Left forelimb (tissue), 1 donor: Measurements from ENCODE around the gene PRAC1.

Source experiments
- DNase-seq: peaks from one replicate; pipeline ENCODE4 v3.0.0-alpha.2; 2018; ENCODE audit warnings: low spot score

The PRAC1 gene

GRCh38 chr17:48704361-48705248 lies 17.7 kb downstream of the PRAC1 start:
- DNase-seq, result no peak

DNA sequence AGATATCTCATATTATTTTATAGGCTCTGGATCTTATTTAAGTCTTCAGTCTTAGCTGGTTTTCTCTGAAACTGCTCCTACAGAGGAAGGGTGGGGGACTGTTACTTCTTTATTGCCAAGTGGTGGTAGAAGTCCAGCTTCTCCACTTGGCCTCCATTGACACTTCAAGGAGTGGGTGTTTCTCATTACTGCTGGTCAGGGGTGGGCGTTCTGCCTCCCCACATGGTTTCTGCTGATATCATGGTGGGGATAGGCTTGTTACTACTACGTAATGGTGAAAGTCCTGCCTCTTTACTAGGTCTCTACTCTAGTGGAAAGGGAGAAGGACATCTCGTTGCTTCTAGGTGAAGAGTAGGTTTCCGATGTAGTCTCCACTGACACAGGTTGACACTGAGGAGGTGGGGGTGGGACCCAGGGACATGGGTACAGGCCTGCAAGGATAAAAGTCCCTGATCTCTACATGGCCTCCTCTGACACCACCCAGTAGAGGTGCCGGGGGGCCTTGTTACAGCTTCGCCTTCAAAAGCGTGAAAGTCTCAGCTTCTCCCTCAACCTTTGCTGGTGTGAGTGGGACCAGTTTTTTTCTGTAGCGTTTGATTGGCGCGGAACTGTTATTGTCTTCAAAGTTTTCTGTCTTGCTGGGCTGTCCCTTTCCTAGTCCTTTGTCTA lies 20.3 kb downstream of the PRAC1 start:
- DNase-seq, result no peak

- no peak for DNase-seq
Measured at GRCh38 chr17:48693178-48693577, 29.1 kb downstream of the PRAC1 start.

DNA sequence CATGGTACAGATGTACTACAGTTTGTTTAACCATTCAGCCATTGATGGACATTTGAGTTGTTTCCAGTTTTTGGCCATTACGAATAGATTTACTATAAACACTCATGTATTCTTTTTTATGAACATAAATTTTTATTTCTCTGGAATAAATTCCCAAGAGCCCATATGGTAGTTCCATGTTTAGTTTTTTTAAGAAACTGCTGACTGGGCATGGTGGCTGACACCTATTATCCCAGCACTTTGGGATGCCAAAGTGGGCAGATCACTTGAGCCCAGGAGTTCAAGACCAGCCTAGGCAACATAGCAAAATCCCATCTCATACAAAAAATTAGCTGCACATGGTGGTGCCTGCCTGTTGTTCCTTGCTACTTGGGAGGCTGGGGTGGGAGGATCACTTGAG lies 30.3 kb downstream of the PRAC1 start:
- DNase-seq, result no peak

- DNase-seq, result no peak
Measured at GRCh38 chr17:48690655-48691054, 31.7 kb downstream of the PRAC1 start.

- no peak for DNase-seq
Measured at GRCh38 chr17:48681609-48682008, 40.7 kb downstream of the PRAC1 start.

DNA sequence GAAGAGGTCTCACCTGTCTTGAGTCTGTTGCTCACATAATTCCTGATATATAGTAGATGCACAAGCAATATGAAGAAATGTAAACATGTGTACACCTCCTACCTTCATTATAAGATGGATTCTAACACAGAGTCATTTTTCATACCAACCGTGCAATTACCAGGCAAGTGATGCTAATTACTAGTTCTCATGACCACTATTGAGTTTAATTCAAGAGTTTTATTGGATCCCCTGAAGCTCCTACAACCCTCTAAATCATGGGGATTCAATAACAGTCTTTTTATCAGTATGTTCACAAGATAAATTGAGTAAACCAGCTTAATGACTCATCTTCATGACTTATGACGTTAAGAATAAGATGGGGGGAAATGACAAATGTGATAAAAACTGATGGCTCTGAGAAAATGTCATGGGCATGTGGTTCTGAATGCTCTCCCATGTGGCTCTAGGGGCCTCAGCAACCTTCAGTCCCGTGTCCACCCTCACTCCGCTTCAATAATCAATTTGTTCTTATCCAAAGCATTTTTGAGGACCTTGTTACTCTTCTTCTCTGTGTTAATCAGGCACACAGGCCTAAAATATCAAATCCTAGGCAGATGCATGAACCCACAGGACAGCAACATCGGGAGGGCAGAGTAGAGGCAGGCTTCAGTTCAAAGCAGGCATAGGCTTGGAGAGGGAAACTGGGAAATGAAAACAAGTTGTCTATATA lies 42.8 kb downstream of the PRAC1 start:
- no peak for DNase-seq

DNA sequence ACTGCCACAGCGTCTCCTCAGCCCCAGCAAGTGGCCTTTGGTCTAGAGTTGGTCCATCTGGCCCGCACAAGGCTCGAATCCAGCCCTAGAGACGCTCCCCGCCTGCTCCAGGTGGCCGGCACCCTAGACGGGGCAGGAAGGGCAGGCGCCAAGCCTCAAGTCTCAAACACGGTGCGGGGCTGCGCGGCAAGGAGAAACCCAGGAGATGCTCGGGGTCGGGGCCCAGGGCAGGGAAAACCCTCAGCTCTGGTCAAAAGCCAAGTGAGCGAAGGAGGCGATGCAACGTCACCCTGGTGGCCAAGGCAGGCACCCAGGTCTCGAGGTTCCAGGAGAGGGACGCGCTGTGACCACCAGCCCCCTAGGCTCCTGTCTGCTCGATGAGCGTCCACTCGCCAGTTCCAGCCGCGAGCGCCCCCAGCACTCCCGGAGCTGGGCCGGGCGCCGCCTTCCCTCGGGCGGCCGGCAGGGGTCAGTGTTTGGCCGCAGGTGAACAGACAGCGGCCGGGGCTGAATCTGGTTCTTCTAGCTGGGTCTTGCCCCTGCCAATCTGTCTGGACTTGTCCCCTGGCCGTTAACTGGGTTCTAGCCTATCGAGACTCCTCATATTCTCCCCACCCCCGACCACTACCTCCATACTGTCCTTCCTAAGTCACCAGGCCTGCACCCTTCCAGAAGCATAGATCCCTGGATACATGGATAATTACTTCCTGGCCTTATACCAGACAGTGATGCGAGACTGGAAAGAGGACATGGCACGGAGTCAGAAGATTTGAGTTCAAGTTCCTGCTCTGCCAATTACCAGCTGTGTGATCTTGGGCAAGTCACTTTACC lies 44.0 kb downstream of the PRAC1 start:
- DNase-seq, result peak; percentile 69

DNA sequence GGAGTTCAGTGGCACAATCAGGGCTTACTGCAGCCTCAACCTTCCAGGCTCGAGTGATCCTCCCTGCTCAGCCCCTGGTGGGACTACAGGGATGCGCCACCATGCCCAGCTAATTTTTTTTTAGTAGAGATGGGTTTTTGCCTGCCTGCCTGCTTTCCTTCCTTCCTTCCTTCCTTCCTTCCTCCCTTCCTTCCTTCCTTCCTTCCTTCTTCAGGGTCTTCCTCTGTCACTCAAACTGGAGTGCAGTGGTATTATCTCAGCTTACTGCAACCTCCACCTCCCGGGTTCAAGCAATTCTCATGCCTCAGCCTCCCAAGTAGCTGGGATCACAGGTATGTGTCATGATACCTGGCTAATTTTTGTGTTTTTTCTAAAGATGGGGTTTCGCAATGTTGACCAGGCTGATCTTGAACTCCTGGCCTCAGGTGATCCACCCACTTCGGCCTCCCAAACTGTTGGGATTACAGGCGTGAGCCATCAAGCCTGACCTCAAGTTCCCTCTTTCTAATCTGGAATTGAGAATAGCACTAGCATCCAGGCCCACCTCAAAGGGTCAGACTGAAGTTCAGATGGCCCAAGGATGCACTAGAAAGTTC lies 45.3 kb downstream of the PRAC1 start:
- DNase-seq, result no peak

DNA sequence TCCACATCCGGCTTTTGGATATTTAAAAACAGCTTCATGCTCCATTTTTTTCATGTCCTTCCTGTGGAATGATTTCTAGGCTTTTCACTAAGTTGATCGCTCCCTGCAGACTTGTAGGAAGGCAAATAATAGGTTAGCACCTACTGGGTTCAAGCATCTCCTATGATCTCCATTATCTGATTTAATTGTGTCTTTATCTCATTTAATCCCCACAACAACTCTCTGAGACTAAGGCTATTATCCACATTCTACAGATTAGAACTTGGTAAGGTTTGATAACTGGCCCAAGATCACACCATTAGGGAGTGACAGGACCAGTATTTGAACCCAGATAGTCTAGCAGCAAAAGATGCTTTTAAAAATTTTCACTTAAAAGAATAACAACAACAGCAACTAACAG lies 50.0 kb downstream of the PRAC1 start:
- DNase-seq, result no peak
